Pancreas (tissue), 10 donors: ENCODE data around the gene PLXDC2. TPM values are rescaled to one million over a fixed set of nuclear protein-coding genes. Genes with fewer than 3 reads are reported as not detected.

Source experiments
- ATAC-seq, 4 donors: fragments of 200-7000 bp; cut with Tn5 transposase; one replicate each; pipeline versions ENCODE4 v1.8.0 to v1.9.1; 2020; ENCODE audit warnings: mild to moderate bottlenecking in 4 of 4, moderate library complexity in 4 of 4
- DNase-seq, 6 donors: peaks; one replicate each; pipeline ENCODE4 v3.0.0-alpha.2; 2020
- FAIRE-seq: peaks from 2 replicates; lab custom pipeline; 2012; peaks lifted over from hg19 to GRCh38; lab: Jason Lieb, UNC
- H3K27ac ChIP-seq, 4 donors: fragments of 200-600 bp; sonication (generic); 1 replicate in 3 of 4; 2 replicates in 1 of 4; pipeline versions ENCODE4 v1.5.0 to v1.8.0; 2020
- H3K27me3 ChIP-seq, 4 donors: fragments of 200-600 bp; one replicate each; pipeline ENCODE4 v1.8.0; 2021
- H3K36me3 ChIP-seq, 3 donors: fragments of 200-600 bp; sonication (generic) in 1 of 3; one replicate each; pipeline versions ENCODE4 v1.5.0 to v1.8.0; 2020 to 2021
- H3K4me1 ChIP-seq, 3 donors: fragments of 200-600 bp; one replicate each; pipeline ENCODE4 v1.8.0; 2021
- H3K4me3 ChIP-seq, 4 donors: fragments of 200-600 bp; sonication (generic) in 2 of 4; one replicate each; pipeline versions ENCODE4 v1.5.0 to v1.8.0; 2020 to 2021
- H3K9me3 ChIP-seq, 4 donors: fragments of 200-600 bp; one replicate each; pipeline ENCODE4 v1.8.0; 2021
- WGBS, 2 donors: extraction: QIAGEN DNeasy Blood & Tissue Kit; methylation state at CpG; one replicate each; pipeline ENCODE4 v1.1.7; 2013; 5-methylcytosine and 5-hydroxymethylcytosine counted together
- intact Hi-C, 3 donors: fragments of 100-400 bp; cut with DNase I; formaldehyde crosslinking; loops; one replicate each; pipeline versions ENCODE4 v1.11.1 to v1.14.2; 2022
- polyA plus RNA-seq, 2 donors: library from polyadenylated mRNA; stranded (reverse); fragments of 200-250 nt; gene quantifications; one replicate each; pipeline ENCODE4 v1.2.3, GENCODE V29; 2013
- total RNA-seq, 6 donors: library from RNA; stranded (reverse); fragmentation: NEBNext Ultra II Directional in 4 of 6; extraction: Animal tissue kit (Norgen Biotek cat#: 25700) in 4 of 6; gene quantifications; one replicate each; pipeline versions ENCODE4 v1.2.1 to v1.2.4, GENCODE V29; 2021 to 2023
- TF ChIP-seq, protein P1 (sequence below), 4 donors: fragments of 200-600 bp; sonication (generic) in 3 of 4; IDR thresholded peaks; one replicate each; pipeline versions ENCODE4 v1.5.0 to v1.8.0; 2021; ENCODE audit warnings: antibody characterized with exemption in 4 of 4
- donor health status: healthy with polysubstance abuse.
- donor health status: DM: no; HTN: no; CAD: no; lungs with moderate emphysema.
- donor health status: DM: no; HTN: no; CAD: no.
- donor health status: control.
- donor health status: control.
- donor health status: Bipolar disorder and iron deficiency.
- donor health status: DM: yes; HTN: yes; CAD: no.
- donor health status: DM: no; HTN: no; CAD: no.
- donor health status: DM: no; HTN: no; CAD: no.
- donor health status: DM: yes; HTN: yes; CAD: no.

Gene PLXDC2
- total and polyA plus RNA-seq, 8 donors, result 1.5 to 48.5 (median 4.3) TPM

DNA sequence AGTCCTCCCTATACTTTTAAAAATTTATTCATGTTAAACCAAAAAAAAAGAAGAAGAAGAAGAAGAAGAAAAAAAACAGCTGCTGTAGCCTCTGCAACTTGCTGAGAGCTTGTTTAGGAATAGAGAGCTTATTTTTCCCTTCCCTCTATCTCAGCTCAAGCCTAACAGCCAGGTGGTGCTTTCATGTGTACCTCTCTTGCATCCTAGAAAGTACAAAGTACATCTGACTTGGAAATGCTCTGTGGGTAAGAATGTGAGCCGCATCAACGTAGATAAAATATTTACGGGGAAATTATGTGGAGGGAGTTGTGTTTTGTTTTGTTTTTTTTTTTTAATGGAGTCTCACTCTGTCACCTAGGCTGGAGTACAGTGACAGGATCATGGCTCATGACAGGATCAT lies 99.6 kb downstream of the PLXDC2 start:
- ATAC-seq (no peak), FAIRE-seq (no peak), DNase-seq (no peak)
- Histone ChIP-seq H3K4me1 (no peaks in the 10 kb centered on the region), H3K36me3 (no peaks in the 10 kb centered on the region), H3K4me3 (no peak overlapping the region), H3K9me3 (no peaks in the 10 kb centered on the region), H3K27me3 (no peaks in the 10 kb centered on the region), H3K27ac (no peak overlapping the region)
- intact Hi-C loops, result no loop called here
- TF ChIP-seq, protein P1, sequence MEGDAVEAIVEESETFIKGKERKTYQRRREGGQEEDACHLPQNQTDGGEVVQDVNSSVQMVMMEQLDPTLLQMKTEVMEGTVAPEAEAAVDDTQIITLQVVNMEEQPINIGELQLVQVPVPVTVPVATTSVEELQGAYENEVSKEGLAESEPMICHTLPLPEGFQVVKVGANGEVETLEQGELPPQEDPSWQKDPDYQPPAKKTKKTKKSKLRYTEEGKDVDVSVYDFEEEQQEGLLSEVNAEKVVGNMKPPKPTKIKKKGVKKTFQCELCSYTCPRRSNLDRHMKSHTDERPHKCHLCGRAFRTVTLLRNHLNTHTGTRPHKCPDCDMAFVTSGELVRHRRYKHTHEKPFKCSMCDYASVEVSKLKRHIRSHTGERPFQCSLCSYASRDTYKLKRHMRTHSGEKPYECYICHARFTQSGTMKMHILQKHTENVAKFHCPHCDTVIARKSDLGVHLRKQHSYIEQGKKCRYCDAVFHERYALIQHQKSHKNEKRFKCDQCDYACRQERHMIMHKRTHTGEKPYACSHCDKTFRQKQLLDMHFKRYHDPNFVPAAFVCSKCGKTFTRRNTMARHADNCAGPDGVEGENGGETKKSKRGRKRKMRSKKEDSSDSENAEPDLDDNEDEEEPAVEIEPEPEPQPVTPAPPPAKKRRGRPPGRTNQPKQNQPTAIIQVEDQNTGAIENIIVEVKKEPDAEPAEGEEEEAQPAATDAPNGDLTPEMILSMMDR (IDR thresholded peaks at IDR 0.05), result no peak
- WGBS, 2 donors, result 56 to 57% methylated on average over 3 of the region's 3 CpGs

DNA sequence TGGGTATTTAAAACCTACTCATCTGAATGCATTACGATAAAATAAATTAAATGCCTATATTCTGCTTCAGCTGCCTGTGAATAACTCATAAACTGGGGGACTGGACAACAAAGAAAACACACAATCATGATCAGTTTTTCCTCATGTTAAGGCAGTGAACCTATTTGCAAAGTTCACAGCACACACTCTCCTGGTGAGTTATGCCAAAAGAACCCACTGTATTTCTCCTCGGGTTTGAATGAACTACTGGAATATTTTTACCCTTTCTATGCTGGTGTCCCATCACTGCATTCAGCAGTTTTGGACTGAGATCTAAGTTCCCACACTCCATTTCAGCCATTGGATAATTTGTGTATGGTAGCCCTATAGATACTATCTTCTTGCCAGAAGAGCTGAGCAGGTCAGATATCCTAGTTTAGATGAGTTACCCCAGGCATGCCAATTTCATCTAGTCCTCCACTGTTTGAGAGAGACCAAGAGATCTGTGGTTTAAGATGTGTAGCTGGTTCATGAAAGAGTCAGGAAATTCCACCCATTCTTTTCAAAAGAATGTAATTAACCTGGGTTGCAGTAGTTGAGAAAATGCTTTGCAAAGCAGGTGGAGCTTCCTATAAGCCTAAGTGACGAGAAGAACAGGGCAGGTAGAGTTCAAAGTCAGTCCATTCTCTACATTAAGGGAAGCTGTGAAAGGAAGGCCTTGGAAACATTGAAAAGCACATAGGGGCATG lies 101.7 kb downstream of the PLXDC2 start:
- Histone ChIP-seq H3K36me3 (no peaks in the 10 kb centered on the region), H3K27ac (no peak overlapping the region), H3K4me1 (peaks cover 0 to 4% (median 0%) of the 10 kb centered on the region in 3 donors), H3K27me3 (no peaks in the 10 kb centered on the region), H3K9me3 (no peaks in the 10 kb centered on the region), H3K4me3 (no peak overlapping the region)
- TF ChIP-seq, protein P1 (IDR thresholded peaks at IDR 0.05), result no peak
- FAIRE-seq (no peak), ATAC-seq (no peak), DNase-seq (no peak)
- 40 to 55% methylated on average over 3 of the region's 3 CpGs for WGBS, 2 donors
- intact Hi-C loops, result no loop called here

DNA sequence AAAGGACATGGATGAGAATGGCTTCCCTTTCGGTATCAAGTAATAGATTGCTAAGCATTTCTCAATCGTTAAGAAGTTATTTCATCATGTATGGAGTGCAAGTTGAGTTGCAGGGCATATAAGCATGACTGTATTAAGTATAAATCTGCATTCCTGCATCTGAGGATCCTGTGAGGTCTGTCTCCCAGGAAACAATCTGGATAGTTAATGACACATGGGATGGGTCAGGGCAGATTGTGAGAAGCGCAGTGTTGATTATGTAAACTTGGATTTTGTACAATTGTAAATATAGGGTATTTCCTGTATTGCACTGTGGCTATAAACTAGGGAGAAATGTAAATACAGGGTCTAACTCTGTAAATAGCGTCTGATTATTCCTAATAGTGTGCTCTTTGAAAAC lies 102.6 kb downstream of the PLXDC2 start:
- H3K27ac ChIP-seq, result no peak overlapping the region
- intact Hi-C loops, result no loop called here
- no peak overlapping the region for H3K4me3 ChIP-seq
- WGBS, 2 donors, result 39 to 44% methylated on average over 4 of the region's 4 CpGs
- DNase-seq, result no peak
- H3K9me3 ChIP-seq, result no peaks in the 10 kb centered on the region
- H3K27me3 ChIP-seq, result no peaks in the 10 kb centered on the region
- no peaks in the 10 kb centered on the region for H3K36me3 ChIP-seq
- no peak for ATAC-seq
- no peak for FAIRE-seq
- TF ChIP-seq, protein P1 (IDR thresholded peaks at IDR 0.05), result no peak
- H3K4me1 ChIP-seq, result peaks cover 0 to 6% (median 0%) of the 10 kb centered on the region in 3 donors

DNA sequence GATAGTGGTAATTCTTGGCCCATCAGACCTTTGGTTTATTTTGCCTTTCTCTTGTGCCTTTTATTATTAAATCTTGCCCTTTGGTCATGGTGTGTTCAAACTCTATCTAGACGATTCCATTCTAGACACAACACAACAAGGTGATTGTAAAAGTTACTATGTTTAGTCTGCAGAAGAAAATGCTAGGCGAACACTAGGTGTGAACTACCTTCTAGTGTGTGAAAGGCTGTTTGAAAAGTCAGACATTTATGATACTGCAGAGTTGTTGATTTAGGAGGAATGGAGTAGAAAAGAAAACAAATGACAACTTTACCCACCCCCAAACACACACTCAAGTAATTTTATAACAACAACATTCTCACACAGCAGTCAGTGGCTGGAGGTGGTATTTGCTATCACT lies 103.4 kb downstream of the PLXDC2 start:
- DNase-seq (no peak), FAIRE-seq (no peak), ATAC-seq (no peak)
- TF ChIP-seq, protein P1 (IDR thresholded peaks at IDR 0.05), result no peak
- peaks cover 0 to 6% (median 0%) of the 10 kb centered on the region in 3 donors for H3K4me1 ChIP-seq
- no peaks in the 10 kb centered on the region for H3K27me3 ChIP-seq
- H3K4me3 ChIP-seq, result no peak overlapping the region
- H3K9me3 ChIP-seq, result no peaks in the 10 kb centered on the region
- no peaks in the 10 kb centered on the region for H3K36me3 ChIP-seq
- WGBS, 2 donors, result 55 to 66% methylated on average over 2 of the region's 2 CpGs
- intact Hi-C loops, result no loop called here
- no peak overlapping the region for H3K27ac ChIP-seq

DNA sequence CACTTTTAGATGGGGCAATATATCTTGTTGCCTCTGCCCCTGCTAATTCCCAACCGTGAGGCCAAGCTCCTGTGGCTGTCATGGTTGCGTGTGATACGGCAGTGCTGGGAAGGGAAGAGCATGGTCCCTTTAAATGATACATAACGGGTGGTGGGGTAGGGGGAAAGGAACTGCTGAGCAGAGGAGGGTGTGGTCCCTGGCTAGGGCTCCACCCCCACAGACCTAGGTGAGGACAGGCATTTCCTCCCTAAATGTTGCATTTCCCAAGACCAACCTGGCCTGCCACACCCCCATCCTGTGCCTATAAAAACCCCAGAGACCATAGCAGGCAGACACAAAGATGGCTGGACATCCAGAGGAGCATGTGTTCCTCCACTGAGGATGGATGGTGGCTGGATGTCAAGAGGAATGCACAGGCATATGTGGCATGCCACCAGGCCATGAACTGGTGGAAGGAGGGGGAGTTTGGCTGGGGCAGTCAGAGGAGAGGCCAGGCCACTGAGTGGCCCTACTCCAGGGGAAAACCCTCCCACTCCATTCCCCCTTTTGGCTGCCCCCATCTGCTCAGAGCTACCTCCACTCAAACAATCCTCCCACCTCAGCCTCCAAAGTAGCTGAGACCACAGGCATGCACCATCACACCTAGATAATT lies 104.0 kb downstream of the PLXDC2 start:
- Histone ChIP-seq H3K4me1 (peaks cover 0 to 6% (median 0%) of the 10 kb centered on the region in 3 donors), H3K9me3 (no peaks in the 10 kb centered on the region), H3K27me3 (no peaks in the 10 kb centered on the region), H3K36me3 (no peaks in the 10 kb centered on the region), H3K4me3 (no peak overlapping the region), H3K27ac (no peak overlapping the region)
- DNase-seq (no peak), ATAC-seq (no peak), FAIRE-seq (no peak)
- WGBS, 2 donors, result 82 to 91% methylated on average over 4 of the region's 4 CpGs
- TF ChIP-seq, protein P1 (IDR thresholded peaks at IDR 0.05), result no peak
- intact Hi-C loops, result no loop called here
